C1 segment of cervical spinal cord (tissue), 14 donors: ENCODE results near the gene UTP11.
A peak's percentile ranks its signal among the peaks of the same experiment; 100 is the strongest.

Experiments
- DNase-seq, 14 donors: peaks; one replicate each; lab custom pipeline; 2025; lab: John Stamatoyannopoulos, UW

Gene UTP11

DNA sequence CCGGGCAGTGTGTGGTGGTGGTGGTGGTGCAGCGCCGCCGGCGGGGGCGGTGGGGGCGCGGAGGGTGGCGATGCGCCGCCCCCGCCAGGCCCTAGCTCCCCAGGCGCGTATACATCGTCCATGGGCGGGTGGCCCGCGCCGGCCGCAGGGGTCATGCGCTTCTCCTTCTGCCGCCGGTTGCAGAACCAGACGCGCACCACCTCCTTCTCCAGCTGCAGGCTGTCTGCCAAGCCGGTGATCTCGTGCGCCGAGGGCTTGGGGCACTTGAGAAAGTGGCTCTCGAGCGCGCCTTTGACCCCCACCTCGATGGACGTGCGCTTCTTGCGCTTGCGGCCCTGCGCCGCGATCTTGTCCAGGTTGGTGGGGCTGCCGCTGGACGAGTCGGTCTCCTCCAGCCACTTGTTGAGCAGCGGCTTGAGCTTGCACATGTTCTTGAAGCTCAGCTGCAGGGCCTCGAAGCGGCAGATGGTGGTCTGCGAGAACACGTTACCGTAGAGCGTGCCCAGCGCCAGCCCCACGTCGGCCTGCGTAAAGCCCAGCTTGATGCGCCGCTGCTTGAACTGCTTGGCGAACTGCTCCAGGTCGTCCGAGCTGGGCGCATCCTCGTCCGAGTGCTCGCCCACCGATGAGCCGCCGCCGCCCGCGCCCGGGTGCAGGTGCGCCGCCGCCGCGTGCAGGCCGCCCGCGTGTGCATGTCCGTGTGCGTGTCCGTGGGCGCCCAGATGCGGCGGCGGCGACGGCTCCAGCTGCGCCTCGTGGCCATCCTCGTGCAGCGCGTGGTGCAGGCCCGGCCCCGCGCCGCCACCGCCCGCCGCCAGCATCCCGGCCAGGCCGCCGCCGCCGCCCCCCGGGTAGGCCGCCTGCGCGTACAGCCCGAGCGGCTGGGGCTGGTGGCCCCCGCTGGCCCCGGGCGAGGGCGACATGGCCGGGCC is 33.1 kb downstream of the UTP11 start:
- no peak for DNase-seq

DNA sequence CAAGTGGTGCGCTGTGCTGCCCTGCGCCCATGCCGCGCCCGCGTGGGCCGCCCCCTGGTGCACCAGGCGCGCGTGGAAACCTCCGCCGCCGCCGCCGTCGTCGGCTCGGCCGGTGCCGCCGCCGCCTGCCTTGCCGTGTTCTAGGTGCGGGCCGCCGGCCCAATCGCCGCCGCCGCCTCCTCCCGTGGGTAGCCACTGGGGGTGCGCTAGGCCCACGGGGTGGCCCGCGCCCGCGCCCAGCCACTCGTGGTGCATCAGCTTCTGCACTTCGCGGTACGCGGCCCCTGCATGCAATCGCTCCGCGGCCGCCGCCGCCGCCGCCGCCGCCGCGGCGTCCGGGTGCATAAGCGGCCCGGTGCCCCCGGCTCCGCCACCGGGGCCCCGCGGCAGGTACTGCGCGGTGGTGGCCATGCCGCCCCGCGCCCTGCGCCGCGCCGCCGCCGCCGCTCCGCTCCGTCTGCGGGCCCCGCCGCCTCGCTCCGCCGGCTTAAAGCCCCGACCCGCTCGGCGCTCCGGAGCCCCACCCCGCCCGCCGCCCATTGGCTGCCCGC is 33.9 kb downstream of the UTP11 start, which contains the start of gene POU3F1:
Gene POU3F1 (minus strand): TSS at position 461 of the 551 bp plus-strand sequence. CDS start 50 bp downstream, at position 411.
- DNase-seq: peak in 1 of 14 donors; percentile 44

GRCh38 chr1:38046884-38047602 is 34.5 kb downstream of the UTP11 start:
- peak in 13 of 14 donors; percentile 40 to 90 (median 71) for DNase-seq

GRCh38 chr1:38047603-38048141 is 35.1 kb downstream of the UTP11 start:
- no peak for DNase-seq

DNA sequence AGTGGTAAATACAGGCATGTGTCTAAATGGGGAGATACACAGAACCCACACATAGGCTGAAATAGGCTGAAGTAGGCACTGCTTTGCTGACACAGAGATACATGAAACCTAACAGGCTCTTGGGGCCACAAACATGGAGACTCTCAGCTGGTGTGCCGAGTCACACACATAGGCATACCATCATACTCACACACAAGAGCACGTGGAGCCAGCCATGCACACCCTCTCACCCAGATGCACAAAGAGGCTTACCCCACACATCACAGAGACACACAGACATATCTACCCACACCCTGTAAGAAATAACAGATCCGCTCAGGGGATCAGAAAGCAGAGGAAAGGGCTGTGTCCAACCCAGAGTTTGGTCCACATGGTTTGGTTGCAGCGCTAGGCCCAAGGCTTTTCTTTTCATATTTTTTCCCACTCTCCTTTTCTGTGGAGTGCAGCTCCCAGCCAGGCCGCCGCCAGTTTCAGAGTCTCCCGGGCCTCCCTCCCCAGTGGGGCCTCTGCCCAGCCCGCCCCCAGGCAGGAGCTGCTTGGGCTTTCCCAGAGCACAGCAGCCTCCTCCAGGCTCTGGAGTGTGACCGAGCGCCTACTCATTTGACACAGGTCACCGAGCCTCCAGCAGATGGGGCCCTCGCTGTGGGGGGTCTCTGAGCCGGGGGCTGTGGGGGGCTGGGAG is 38.0 kb downstream of the UTP11 start:
- DNase-seq: no peak

DNA sequence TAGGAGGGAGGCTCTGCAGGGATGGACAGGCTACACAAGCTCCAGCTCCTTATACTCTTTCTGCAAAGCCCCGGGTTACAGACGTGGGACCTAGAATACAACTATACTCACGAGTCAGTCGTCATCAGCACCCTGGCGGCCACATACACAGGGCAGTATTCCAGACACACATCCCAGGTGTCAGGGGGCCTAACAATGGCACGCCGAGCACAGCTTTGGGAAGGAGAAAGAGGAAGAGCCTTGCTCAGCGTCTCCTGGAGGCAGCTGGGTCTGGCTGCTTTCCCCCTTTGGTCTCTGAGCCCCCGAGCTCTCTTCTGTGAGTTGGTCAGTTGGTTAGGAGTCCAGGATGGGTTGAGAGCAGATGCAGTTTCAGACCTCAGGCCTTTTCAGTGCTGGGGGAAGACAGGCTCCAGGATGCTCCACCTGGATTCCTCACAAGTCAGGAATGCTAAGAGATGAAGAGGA is 38.6 kb downstream of the UTP11 start:
- DNase-seq: no peak

DNA sequence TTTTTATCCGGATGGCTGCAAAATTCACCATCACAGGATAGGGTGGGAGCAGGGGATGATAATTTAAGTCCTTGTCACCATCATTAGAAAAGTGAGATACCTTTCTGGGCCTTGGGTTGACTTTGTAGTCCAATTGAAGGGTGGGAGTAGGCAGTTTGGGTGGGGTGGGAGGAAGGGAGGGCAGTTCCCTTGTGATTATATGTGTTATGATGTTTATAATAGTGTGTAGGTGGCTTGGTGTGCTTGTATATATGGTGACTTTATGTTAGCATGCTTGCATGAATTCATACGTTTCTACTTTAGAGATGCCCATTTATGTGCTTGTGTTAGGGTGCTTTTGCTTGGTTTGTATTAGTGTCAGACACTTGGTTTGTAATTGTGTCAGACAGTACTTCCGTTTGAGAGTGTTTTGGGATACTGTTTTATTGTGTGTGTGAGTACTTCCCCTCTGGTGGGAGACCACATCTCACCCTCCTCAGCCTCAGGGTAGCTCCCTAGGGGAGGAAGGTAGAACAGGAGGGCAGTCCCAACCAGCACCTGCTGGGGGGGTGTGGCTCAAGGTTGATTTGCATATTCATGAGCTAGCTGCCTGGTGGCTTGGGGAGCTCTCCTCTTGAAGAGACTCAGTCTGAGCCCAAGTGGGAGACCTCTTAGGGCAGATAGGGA is 40.3 kb downstream of the UTP11 start:
- no peak for DNase-seq

DNA sequence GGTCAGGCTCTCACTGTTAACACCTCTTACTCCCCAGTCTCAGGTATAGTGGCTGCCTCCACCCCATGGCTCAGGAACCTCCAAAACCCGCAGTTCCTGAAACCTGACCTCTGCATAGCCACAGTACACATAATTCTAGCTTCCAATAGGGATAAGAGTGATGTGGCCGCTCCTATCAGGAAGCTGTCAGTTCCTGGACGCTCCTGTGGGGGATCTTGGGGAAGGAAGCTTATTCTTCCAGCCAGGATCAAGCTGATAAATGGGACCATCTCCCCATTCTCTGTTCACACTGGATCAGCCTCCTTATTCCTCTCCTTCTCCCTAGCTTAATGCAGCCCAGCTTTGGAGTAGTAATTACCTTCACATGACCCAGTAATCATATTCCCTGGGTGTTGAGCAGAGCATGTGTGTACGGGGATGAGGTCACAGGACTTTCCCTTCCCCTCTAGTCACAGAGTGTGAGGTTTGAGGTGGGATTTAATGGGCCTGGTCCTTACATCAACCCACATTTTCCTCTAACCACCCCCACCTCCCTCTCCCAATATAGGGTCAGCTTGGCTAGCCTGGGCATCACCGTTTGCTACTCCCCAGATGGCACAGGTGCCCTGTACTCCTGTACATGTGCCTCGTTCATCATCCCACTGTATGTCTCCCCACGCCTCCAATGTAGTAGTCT is 41.0 kb downstream of the UTP11 start:
- DNase-seq: no peak

GRCh38 chr1:38055398-38055797 is 42.9 kb downstream of the UTP11 start:
- no peak for DNase-seq

GRCh38 chr1:38055965-38056364 is 43.4 kb downstream of the UTP11 start:
- DNase-seq: no peak

DNA sequence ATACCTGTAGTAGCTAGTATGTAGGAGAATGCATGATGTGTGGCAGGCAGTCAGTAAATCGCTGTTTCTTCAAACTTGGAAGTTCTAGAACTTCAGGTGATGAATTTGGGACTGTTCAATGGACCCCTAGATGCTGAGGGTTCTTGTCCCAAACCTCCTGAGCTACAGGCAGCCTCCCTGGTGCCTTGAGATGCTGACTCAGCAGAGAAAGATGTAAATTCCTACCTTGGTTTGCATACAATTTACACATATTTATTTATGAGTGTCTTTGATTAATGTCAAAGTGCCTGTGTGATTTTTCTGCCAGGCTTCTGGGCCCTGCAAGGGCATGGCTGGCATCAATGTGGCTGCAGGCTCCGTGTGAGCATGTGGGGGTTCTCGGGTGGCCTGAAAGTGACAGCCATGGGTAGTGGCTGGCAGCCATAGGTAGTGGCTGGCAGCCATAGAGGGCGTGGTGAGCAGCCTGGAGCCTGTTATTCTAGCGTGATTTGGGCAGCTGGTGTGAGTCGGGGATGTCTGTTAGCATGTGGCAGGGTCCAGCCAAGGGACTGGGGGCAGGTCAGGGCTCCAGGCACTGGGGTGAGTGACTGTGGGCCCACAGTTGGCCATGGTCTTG is 47.2 kb downstream of the UTP11 start:
- no peak for DNase-seq

GRCh38 chr1:38060498-38060897 is 48.0 kb downstream of the UTP11 start:
- no peak for DNase-seq

DNA sequence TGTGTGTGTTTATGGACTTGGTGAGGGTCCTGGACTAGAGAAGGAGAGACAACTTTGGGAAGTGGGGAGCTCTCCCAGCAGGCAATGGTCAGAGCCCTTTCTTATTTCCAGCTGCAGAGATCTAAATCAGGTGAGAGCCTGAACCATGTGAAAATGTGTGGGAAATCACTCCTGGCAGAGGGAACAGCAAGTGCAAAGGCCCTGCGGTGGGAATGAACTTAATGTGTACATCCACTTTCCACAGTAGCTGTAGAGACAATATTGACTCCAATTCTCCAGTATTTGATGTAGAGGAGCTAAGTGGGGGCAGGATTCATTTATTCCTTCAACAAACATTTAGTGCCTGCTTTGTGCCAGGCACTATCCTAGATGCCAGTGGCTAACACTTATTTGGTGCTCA is 48.8 kb downstream of the UTP11 start:
- no peak for DNase-seq

- DNase-seq: no peak
These were observed 49.4 kb downstream of the UTP11 start for GRCh38 chr1:38061883-38062328.

DNA sequence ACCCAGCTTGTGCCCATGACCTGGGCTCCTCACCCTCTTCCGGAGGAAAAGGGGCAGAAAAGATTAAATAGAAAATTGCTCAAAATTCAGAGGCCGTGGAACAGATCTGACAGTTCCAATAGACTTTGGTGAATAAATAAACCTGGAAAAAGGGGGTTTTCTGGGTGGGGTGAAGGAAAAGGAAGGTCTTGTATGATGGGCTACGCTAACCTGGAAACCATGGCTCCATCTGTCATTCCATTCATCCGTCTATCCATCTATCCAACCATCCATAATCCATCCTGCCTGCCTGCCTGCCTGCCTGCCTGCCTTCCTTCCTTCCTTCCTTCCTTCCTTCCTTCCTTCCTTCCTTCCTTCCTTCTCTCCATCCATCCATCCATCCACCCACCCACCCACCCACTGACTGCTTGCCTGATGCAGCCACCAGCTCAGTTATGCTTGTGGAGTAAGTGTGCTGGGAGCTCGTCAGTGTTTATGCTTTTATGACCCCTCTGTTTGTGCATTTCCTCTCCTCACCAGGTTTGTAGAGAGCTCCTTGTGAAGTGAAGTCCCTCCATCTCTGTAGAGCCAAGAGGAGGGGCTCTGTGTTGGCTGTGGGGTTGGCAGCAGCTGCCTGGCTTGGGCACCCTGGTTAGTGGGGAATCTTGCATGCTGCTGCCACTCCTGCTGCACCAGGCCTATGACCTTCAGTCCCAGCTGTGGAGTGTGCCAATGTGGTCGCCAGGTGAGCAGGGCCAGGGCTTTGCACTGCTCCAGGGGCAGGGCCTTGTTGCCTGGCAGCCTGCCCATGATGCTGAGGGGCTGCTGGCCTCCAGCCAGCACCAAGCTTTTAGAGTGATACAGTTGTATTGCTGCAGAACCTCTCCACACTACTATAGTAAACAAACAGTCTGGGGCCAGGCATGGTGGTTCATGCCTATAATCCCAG is 50.1 kb downstream of the UTP11 start:
- DNase-seq: no peak

DNA sequence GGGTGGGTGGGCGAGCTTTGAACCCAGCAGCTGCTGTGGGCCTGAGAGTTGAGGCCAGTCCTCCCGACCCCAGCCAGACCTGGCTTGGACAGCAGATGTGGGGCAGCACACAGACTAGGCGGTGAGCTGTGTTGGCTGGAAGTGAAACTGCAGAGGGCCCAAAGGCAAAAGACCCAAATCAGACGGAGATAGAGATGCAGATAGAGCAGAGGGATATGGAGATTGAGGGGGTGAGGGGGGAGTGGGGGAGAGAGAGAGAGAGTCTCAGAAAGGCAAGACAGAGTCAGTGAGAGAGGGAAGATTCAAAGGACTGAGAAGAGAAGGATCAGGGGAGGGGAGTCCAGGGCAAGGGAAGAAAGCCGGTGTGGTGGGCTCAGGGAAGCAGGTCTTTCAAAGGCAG is 51.1 kb downstream of the UTP11 start:
- no peak for DNase-seq

GRCh38 chr1:38064197-38064903 is 51.8 kb downstream of the UTP11 start:
- DNase-seq: no peak
